Activated CD4-positive, alpha-beta T cell treated with anti-CD3 and anti-CD28 coated beads, Interleukin-10, Interleukin-2, amounts not matched to agents 100 ng/mL and 50 ng/mL, durations not matched to agents 16 hours and 8 hours (primary cell): Measurements from ENCODE around the gene APP.

Experiments
- DNase-seq: peaks from one replicate; pipeline ENCODE4 v3.0.0-alpha.2; 2020

APP gene

DNA sequence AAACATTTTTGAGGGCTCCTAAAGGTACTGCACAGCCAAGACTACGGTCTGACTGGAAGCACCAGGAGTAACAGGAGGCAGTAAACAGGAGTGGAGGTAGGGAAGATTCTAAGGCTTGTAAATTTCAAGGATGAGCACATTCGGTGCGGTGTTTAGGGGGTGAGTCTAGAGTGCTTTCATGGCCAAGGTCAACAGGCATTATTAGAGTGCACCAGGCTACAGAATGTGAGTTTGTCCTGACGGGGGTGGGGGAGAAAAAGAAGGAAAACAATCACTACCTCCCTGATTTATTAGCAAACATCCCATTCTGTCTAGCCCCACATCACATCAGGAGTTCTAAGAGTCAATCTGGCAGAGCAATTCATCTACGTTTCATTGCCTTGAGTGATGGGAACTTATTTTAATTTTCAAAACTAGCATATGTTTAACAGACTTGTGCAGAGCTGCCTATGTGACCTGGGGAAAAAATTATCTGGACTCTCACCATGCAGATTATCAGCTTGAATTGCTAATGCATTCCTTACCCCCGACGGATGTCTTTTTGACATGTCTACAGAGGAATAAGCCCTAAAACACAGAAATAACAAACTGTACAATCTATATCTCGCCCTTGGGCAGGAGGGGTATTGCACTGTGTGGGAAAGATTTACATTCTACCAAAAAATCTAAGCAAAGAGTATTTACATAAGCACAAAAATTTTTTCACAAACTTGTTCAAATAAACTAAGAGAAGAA lies 45.0 kb downstream of the APP start:
- DNase-seq, result no peak

DNA sequence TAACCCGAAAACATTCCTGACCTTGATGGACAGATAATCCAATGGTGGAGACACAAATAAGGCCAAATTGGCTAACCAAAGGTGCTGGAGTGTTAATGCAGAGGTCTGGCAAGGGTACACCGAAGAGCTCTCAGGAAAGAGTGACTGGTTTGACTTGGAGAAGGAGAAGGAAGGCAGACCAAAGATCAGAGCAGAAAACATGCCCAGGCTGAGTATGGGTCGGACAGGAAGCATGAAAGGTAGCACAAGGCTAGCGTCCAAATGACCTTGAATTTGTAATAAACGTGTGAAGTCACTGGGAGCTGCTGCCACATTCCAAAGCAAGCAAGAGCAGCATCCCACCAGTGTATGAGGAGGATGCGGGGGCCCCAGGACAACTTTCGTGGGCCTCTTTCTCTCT lies 45.7 kb downstream of the APP start:
- DNase-seq, result no peak

DNA sequence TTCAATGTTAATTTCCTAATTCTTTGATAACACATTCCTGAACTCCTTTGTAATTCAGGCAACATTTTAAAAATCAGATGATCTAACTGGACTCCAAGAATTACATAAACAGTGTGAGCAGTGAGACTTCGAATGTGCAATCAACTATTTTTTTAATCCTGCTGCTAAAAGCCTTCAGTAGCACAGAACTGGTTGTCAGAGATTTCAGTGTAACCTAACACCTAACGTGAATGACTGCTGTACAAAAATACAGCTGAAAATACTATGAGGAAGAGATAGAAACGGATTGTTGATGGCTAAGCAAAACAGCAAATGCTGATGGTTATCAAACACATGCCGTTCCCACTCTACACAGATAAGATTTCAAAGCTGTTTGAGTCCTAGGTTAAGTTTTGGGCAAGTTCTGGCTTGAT lies 46.1 kb downstream of the APP start:
- DNase-seq, result no peak

DNA sequence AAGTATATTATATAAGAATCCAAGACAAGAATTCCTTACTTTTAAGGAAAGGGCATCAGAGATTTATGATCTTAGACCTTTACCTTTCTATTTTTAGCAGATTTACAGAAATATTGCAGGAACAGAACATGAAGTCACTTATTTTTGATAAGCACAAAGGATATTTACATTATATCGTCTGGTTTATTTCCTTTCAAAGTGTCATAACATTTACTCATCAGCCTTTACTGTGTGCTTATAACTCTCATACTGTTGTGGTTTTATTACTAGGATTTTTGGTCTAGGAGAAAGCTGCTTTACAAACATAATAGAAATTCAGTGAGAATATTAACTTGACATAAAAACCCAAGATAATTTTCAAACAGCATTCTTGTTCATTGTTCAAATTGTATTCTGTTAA lies 47.6 kb downstream of the APP start:
- DNase-seq, result no peak

DNA sequence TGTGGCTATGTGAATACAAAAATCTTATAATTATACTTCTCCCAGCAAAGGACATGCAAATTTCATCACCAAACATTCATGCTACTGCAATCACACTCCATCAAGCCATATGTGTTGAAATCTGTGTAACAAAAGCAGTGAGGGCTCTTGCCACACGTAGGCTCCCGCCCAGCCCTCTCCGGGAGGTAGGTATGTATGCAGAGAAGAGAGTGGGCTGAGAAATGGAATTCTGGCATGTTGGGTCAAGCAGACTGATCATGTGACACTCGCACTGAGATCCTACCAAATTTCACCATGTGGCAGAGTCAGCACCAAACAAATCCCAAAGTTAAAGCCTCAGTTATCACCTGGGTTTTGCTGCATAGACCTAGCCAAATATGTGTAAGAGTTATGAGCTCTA lies 49.7 kb downstream of the APP start:
- DNase-seq, result no peak

DNA sequence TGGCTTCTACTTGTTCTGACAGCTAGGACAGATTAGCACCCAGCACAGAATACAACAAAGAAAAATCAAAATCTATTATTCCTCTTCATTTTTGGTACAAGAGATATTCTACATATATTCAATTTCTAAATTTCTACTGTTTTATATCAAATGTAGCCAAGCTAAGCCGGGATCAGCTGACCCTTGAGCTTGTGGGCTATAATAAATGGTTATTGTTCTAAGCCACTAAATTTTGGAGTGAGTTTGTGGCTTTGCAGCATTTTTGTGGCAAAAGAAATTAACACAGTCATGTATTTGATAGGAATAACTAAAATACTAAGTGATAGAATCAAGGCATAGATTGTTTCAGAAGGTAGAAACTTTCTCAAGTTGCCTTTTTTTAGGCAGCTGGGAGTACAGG lies 50.7 kb downstream of the APP start:
- DNase-seq, result no peak

DNA sequence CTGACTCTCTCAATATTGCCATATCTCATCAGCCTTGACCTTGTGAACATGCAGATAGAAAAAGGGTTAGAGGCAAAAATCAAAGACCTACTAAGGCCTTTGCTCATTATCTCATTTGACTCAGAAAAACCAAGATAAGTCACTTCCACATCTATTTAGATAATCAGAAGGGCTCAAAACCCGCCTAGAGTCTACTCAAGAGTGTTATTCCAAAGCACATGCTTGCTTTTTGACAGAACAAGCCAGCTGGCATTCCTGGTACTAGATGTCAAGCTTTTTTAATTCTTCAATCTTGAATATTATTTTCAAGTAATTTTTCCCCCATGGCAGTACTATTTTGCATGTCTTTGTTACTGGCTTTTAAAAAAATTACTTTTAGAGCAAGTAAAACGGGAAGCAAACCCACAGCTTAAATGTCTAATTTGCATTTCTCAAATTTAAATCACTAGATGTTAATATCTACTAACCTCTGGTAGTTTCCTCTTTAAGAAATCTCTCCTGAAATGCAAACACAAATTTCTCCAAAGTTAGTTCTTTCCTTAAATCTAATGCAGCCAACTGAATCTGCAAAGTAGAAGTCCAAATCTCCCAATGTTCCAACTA lies 51.5 kb downstream of the APP start:
- DNase-seq, result no peak

DNA sequence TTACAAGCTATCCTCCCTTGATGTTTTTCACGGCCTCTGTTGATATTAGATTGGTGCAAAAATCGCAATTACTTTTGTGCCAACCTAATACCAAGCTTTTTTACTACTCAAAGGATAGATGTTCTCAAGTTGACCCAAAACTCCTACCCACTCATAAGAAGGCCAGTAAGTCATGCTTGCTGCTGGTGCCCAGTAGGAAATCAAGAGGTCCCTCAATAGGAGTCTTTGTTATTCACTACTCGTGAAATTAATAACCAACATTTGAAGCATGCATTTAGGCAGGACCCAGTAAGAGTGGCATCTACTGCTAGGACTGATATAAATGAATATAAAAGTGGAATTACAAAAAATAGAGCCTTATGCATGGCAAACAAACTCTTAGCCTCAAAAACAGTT lies 52.6 kb downstream of the APP start:
- DNase-seq, result no peak

DNA sequence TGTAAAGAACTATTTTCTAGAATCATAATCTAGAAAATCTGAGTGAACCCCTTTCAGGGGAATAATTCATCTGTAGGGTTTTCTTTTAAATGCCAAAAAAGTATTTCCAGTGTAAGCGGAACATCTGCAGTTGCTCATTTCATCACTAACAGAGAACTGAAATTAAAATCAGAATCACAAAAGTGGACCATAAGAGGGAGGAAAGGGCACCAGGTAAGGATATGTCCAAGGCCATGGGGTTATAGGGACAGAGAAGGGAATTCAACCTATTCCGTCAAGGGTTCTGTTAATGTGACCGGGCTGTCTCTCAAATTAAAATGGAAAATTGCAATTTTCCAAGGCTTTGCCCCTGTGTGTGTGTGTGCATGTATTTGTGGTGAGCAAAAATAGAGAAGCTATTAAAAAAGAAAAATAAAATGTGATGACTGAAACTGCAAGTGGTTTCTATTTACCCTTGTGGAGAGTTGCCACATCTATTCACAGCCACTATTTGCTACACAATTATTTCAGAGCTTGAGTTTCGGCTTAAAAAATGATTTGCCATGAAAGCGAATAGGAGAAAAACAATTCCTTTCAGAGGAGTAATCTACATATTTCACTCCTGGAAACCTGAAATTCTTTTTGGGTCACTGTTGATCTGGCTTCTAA lies 53.1 kb downstream of the APP start:
- no peak for DNase-seq

DNA sequence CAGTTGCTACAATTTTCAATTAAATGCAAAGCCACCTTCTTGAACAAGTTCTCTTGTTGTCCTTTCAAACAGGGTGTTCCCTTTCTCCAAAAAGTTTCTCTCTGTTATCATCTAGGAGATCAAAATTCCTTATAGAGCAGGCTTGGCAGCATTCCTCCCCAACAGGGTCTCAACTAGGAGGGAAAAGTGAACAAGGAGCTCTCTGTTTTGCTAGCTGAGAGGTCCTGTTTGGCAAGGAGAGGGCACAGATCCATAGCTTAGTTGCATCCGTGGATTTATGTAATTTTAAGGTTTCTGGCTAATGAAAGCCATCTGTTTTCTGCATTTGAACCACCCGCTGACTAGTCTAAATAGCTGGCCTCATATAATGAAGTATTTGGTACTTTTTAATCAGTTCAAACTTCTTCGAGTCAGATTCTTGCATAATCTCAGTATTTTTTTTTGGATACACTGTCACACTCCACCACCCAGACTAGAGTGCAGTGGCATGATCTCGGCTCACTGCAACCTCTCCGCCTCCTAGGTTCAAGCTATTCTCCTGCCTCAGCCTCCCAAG lies 54.0 kb downstream of the APP start:
- DNase-seq, result no peak

DNA sequence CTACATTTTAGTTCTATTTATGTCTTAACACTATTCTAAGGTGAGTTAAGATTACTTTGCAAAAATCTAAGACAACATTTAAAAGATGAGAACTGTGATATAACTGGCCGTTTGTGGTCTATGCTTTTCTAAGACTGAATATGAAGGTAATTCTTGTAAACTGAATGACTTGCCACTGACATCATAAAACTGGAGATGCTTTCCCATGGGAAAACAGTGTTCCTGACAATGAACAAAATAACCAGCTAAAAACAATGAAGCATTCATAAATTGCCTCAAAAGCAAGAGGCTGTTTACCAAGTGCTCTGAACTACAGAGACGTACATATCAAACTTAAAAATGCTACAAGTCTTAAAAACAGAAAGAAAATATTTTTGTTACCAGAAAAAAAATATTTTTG lies 54.7 kb downstream of the APP start:
- no peak for DNase-seq

DNA sequence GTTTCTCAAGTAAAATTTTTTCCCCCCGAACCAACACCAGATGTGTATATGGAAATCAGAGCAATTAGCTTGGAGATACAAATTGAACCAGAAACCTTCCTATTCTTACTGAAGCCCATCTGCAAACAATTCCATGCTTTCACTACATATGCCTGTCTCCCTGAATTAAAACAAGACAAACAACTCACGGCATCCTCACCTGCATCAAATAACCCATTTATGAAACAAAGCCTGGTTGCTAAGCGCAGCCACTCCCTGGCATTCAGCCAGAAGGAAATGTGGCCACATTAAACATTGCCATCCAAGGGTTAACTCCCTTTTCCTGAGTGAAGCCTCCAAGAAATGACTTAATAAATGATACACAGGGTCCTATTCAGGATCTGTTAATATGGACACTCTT lies 55.3 kb downstream of the APP start:
- DNase-seq, result no peak

DNA sequence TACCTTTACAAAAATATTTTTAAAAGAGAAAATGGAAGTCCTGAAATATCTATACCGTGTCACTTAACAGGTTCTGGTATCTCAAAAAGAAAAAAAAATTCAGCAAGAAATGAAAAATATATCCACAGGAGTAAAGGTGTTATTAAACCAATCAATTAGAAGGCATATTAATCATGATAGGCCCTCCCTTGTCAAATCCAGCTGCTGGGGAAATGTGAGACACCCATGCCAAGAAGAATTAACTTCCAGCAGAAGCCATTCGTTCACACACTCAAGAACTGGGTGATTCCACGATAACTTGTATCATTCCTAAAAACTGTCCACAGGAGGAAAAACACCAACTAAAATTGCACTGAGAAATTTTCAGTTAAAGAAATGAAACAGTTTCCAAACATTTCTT lies 57.6 kb downstream of the APP start:
- DNase-seq, result no peak

DNA sequence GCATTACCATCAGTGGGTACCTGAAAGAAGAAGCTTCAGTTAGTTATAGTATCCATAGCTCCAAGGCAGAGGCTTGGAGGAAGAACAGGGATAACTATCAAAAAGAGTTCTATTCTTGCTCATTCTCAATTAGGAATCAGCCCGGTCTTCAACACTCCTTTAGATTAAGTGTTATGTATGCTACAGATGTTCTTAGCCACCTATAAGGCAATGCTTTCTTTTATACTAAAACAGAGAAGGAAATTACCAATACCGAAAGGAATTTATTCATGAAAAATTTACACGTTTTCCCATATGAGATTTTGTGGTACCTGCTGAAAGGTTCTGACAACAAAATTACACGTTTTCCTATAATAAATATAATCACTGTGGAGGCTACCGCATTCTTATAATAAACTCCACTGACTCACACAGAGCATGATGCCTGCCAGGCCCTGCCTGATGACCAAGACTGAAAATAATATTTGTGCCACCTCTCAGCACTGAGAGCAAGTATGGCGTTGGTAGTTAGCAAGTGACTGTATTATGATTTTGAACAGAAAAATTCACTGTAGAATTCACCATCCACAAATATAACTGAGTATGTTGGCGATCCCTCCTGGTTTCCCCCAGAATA lies 58.3 kb downstream of the APP start:
- DNase-seq, result peak; percentile 77

DNA sequence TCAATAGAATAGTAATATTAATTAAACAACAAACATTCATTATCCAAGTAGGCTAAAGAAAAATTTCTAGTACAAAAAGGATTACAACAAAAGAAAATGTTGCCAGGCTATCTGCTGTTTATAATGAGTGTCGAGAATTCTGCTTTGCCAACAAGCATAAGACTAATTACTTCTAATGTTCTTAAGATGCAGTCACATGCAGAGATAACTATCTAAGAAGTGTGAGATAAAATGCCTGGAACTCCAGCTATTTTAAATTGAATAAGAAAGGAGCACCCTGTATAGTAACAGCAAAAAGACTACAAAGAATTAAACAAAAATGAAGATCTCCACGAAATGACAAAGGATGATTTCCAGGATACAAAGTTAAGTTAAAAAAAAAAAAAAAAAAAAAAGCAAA lies 59.9 kb downstream of the APP start:
- no peak for DNase-seq

DNA sequence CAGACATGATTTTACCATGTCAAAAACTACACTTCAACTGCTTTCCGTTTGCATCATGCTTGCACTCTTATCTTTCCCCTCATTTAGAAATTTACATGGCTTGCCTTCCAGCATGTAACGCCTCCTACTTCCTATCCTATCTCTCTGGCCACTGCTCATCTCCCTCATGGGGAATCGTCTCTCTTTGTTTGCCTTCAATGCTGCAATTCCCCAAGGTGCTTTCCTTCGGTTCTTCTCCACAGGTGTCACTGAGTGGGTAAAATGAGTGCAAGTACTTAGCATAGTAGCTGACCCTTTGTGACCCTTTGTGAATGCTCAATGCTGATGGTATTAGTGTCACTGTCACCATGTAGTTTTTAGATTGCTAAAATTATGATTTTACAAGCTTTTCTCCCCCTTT lies 63.1 kb downstream of the APP start:
- DNase-seq, result no peak

DNA sequence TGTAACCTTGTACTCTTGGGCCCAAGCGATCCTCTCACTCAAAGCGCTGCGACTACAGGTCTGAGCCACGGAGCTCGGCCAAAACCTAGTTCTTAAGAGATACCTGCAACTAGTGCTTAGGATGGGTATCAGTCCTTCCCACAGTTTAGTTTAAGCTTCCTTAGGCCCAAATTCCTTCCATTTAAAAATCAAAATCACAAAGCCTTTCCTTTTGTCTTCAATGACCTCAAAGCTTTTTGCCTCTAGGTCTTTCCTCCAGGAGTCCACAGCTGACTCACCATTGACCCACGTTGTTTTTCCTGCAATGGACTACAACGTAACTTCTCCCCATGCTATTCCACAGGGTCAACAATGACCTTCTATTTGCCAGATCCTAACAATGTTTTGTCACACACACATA lies 64.0 kb downstream of the APP start:
- DNase-seq, result no peak

DNA sequence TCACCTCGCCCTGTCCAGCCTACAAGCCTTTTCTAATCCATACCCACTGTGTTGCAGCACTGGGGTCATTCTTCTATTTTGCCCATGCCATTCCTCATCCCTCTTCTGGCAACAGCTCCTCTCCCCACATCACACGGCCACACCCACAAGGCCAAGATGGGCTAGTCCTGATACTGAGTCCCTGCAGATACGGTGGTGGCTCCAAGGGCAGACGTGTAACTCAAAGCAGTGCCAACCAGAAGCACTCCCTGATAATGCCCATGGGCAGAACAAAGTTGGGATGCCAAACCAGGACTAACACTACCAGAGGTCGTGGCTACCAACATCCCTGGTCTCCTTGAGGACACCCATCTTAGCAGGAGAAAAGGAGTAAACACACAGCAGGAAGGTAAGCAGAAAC lies 64.8 kb downstream of the APP start:
- DNase-seq, result no peak

DNA sequence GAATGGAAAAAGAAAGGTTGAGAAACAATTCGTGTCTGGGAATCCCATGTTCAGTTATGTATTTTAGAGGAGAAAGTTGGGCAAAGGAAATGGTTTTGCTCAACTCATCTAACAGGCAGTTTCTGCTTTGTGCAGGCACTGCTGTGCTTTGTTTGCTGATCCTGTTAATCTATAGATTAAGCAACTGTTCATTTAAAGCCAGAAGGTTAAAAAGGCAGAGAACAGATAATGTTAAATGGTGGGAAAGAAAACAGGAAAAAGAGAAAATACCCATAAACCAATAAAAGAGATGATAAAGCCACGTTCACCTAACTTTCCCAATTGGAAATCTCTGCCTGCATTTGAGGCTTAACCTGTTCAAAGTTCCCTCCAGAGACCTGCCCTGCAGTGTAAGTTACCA lies 70.0 kb downstream of the APP start:
- DNase-seq, result no peak

DNA sequence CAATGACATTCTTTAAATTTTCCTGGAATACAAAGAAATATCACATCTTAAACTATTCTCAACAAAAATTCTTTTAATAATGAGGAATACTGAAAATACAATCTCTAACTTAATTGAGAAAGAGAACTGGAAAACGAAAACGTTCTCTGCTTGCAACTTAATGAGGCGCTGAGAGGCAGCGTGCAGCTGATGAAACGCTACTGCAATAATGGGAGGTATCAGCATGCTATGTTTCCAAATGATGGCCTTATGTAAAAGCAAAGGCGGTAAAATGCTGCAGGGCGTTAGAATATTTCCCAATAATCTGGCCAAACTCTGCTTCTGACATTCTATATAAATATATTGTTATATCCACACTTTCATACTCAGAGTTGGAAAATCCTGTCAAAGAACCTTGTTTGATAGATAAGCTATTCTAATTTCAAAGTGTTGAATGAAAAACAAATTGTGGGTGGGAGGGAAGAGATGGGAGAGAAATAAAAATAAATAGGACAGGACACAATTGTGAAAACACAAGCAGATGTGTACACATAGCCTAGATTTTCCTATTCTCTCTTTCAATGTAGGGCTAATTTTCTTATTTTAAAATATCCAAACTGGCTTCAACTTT lies 70.9 kb downstream of the APP start:
- no peak for DNase-seq

DNA sequence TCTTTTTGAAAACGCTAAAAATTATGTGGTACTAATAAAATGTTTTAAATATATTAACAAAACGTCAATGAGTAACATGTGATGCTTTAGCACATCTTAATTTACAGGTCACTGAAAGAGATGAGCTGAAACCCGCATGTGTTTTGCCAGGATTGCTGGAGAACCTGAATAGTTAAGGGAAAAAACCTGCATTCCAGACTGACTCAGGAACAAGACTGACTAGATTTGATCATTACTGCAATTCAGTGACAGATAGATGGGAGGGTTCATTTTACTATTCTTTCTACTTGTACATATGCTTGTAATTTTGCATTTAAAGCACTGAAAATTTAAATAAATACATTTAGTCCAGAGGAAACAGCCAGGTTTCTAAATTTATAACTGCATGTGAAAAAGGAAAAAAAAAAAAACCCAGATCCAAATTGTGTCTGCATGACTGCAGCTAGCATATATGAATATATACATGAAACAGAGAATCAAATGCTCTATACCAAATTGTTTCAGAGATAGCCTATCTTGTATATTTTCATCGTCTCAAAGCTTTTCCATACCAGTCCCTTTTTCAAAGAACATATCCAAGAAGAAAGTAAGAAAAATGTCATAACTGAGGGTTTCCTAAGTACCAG lies 71.7 kb downstream of the APP start:
- DNase-seq, result no peak

DNA sequence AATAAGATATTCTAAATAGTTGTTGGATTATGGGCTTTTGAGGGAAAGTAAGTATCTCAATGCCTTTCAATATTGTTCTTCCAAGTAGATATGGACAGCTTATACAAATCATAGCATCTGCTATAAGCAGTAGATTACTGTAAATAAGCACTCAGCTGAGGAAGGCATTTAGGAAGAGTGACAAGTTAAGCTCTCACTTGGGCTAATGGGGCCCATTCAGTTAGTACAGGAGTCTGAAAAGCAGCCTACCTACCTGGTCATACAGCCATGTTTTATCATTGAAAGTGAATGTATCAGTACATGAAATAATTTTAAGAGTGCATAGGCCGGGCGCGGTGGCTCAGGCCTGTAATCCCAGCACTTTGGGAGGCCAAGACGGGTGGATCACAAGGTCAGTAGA lies 73.1 kb downstream of the APP start:
- DNase-seq, result no peak
